GM06990 (cell line): ENCODE data around the gene LHX5.

Experiments used
- DNase-seq: peaks from one replicate; pipeline ENCODE4 v3.0.0-alpha.2; 2011; ENCODE audit not compliant: insufficient read length; ENCODE audit errors: extremely low read depth
- H3K27me3 ChIP-seq: replicated peaks from 2 replicates; pipeline ENCODE4 v1.6.0; 2011; ENCODE audit warnings: low read length; ENCODE audit not compliant: control insufficient read depth, insufficient read depth
- H3K36me3 ChIP-seq: 2 replicates; pipeline ENCODE4 v1.5.1; 2011; ENCODE audit warnings: low read length; ENCODE audit not compliant: control insufficient read depth, insufficient read depth
- H3K4me3 ChIP-seq: replicated peaks from 2 replicates; pipeline ENCODE4 v1.5.1; 2011; ENCODE audit warnings: low read depth, mild to moderate bottlenecking, control low read depth, low read length
- TF ChIP-seq, protein P1 (sequence below): IDR thresholded peaks from 2 replicates; pipeline ENCODE4 v1.5.1; 2011; ENCODE audit warnings: low read length, control low read depth, mild to moderate bottlenecking, inconsistent platforms; ENCODE audit not compliant: insufficient read depth, poor library complexity, severe bottlenecking

The LHX5 gene

GRCh38 chr12:113480336-113480971, 8.8 kb upstream of the LHX5 start:
- no peak for DNase-seq
- Histone ChIP-seq H3K4me3 (no peak overlapping the region), H3K36me3 (no peaks in the 10 kb centered on the region), H3K27me3 (no peaks in the 10 kb centered on the region; the same call in 1 of the 2 replicates)
- TF ChIP-seq, protein P1, sequence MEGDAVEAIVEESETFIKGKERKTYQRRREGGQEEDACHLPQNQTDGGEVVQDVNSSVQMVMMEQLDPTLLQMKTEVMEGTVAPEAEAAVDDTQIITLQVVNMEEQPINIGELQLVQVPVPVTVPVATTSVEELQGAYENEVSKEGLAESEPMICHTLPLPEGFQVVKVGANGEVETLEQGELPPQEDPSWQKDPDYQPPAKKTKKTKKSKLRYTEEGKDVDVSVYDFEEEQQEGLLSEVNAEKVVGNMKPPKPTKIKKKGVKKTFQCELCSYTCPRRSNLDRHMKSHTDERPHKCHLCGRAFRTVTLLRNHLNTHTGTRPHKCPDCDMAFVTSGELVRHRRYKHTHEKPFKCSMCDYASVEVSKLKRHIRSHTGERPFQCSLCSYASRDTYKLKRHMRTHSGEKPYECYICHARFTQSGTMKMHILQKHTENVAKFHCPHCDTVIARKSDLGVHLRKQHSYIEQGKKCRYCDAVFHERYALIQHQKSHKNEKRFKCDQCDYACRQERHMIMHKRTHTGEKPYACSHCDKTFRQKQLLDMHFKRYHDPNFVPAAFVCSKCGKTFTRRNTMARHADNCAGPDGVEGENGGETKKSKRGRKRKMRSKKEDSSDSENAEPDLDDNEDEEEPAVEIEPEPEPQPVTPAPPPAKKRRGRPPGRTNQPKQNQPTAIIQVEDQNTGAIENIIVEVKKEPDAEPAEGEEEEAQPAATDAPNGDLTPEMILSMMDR: no peak

- H3K36me3 ChIP-seq: no peaks in the 10 kb centered on the region
- H3K27me3 ChIP-seq: no peaks in the 10 kb centered on the region; the same call in 1 of the 2 replicates
- TF ChIP-seq, protein P1: no peak
- H3K4me3 ChIP-seq: no peak overlapping the region
- no peak for DNase-seq
These were observed 8.1 kb upstream of the LHX5 start for GRCh38 chr12:113479590-113480335.

DNA sequence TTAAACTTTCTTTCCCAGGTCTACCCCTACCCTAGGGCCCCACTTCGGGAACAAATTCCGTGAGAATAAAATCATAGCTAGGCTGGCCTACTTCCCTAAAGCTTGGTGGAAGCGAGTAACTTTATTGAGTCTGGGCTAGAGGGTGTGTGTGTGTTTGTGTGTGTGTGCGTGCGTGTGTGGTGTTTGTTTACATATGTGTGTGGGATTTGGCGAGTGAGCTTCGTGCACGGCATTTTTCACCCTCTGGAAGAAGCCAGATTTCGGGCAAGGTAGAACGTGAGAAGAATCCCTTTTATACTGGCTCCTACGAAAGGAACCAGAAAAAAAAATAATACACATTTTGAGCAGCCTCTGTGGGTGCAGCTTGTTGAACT, 7.5 kb upstream of the LHX5 start:
- no peak overlapping the region for H3K4me3 ChIP-seq
- no peak for DNase-seq
- TF ChIP-seq, protein P1: no peak
- no peaks in the 10 kb centered on the region; the same call in 1 of the 2 replicates for H3K27me3 ChIP-seq
- no peaks in the 10 kb centered on the region for H3K36me3 ChIP-seq

DNA sequence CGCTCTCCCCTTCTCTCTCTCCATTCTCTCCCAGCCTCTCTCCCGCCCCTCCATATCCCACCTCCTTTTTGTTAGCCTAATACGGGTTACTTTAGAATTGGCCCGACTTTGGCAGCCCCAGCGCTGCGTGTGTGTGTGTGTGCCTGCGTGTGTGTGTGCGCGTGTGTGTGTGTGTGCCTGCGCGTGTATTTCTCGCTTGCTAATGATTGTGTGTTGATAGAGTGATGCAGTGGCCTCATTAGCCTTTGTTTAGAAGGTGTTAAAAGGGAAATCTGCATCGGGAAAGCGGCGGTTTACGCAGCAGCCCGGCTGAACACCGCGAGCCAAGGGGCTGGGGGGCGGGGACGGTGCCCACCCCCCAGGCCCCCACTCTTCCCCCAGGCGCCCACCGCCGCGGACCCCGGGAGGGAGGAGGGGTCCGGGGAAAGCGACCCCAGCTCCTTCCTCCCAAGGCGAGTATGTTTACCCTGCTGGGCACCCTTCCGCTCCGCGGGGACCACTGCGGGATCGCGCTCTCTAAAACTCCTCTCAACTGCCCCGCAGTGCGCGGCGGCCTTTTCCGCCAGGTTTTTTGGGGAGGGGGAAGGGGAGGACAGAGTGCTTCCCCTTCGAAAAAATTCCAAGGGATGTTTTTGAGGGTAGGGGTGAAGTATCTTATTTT, 6.8 kb upstream of the LHX5 start:
- no peak overlapping the region for H3K4me3 ChIP-seq
- TF ChIP-seq, protein P1: no peak
- no peaks in the 10 kb centered on the region for H3K36me3 ChIP-seq
- H3K27me3 ChIP-seq: peaks cover 3% of the 10 kb centered on the region
- no peak for DNase-seq

GRCh38 chr12:113477842-113478215, 6.2 kb upstream of the LHX5 start:
- TF ChIP-seq, protein P1: no peak
- H3K4me3 ChIP-seq: no peak overlapping the region
- DNase-seq: no peak
- H3K36me3 ChIP-seq: no peaks in the 10 kb centered on the region
- H3K27me3 ChIP-seq: peaks cover 3% of the 10 kb centered on the region
